ENCODE results near the gene C11orf86.
A peak's percentile ranks its signal among the peaks of the same experiment; 100 is the strongest.

The C11orf86 gene

DNA sequence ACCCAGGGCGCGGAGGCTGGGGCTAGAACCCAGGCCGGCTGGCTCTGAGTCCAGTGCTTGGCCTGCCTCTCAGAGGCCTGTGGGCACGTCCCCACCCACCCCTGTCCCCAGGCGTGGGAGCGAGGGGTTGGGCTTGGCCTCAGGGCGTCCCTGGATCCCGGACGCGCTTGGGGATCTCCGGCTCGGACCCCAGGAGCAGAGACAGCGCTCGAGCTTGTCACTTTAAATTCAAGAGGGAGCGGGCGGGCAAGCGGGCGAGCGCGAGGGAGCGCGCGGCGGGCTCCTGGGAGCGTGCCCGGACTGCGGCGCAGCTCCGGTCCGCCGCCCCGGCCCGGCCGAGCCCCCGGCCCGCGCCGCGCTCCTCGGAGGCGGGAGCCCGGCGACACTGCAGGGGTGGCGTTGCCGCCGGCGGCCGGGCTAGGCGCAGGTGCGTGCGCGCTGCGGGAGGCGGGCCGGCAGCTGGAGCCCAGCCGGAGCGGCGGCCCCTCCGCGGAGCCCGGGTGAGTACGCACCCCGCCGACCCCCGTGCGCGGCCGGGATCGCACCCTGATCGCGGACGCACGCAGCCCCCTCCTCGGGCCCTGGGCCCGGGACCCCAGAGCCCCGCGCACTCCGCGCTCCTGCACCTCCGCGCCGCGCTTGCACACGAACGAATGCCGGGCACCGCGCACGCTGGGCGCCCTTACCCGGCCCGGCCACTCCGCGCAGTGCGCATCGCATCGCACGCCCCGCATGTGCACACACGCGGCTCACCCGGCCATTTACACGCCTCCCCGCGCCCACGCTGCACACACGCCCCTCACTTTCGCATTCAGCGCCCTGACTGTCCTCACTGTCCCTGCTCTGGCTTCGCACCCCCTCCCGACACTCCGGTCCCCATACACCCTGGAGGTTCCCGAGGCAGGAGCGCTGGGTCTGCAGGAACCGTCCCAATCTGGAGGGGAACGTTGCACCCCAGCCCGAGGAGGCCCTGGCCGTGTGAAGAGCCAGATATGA is 48.2 kb downstream of the C11orf86 start, which contains the start of gene SYT12:
TSS of gene SYT12 (plus strand) at position 174 of the 996 bp plus-strand sequence. CDS start 7,011 bp downstream, outside the sequence.
- H3K36me3 ChIP-seq (ENCODE audit: insufficient read depth, low read length): no peaks in the 10 kb centered on the region
- H3K9ac ChIP-seq (ENCODE audit: low read depth, low read length): no peak within 1 kb of the TSS
- peaks cover 17% of the 10 kb centered on the region for H3K4me1 ChIP-seq (ENCODE audit: insufficient read depth, low read length)
- no peak within 1 kb of the TSS for H3K4me2 ChIP-seq (ENCODE audit: insufficient read depth, low read length)
- ATAC-seq (ENCODE audit: insufficient read depth, low read depth): no peak
- no peak within 1 kb of the TSS for H3K27ac ChIP-seq (ENCODE audit: low read length)
- DNase-seq: no peak
- no peaks in the 10 kb centered on the region for H3K9me3 ChIP-seq (ENCODE audit: insufficient read depth, low read length, severe bottlenecking)
- no peak within 1 kb of the TSS for H2AFZ ChIP-seq (ENCODE audit: low read depth, low read length)
- H3K79me2 ChIP-seq (ENCODE audit: insufficient read depth, low read length): no peaks in the 10 kb centered on the region
- no peak for TF ChIP-seq CTCF (IDR thresholded peaks at IDR 0.05; ENCODE audit: borderline replicate concordance, extremely low read depth, low read length, poor library complexity, severe bottlenecking)
- no peak for TF ChIP-seq EZH2 (IDR thresholded peaks at IDR 0.05; ENCODE audit: borderline replicate concordance, low read depth, low read length, severe bottlenecking)
- peaks cover 14% of the 10 kb centered on the region for H4K20me1 ChIP-seq (ENCODE audit: insufficient read depth, low read length)
- no peak within 1 kb of the TSS for H3K4me3 ChIP-seq (ENCODE audit: low read depth in 1 of 2, low read length in 2 of 2)
- H3K27me3 ChIP-seq (ENCODE audit: insufficient read depth, low read length, poor library complexity): peaks cover 4% of the 10 kb centered on the region

DNA sequence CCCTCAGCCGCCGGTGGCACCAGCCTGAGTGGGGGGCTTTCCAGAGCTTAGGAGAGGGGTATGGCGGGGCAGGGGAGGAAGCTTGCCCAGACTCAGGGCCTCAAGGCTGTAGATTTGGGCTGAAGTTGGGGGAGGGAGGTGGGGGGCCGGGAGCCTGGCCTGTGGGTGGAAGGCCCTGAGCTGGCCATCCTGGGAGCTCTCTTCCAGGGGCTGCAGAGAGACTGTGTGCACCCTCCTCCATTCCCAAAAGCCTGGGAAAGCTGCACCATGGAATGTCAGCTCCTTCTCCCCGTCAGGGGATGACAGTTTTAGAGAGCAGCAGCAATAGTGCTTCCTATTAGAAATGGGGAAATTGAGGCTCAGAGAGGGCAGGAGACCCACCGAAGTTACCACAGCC is 48.9 kb downstream of the C11orf86 start:
- H3K4me2 ChIP-seq (ENCODE audit: insufficient read depth, low read length): no peak overlapping the region
- no peaks in the 10 kb centered on the region for H3K79me2 ChIP-seq (ENCODE audit: insufficient read depth, low read length)
- H4K20me1 ChIP-seq (ENCODE audit: insufficient read depth, low read length): peaks cover 14% of the 10 kb centered on the region
- DNase-seq: no peak
- no peak overlapping the region for H2AFZ ChIP-seq (ENCODE audit: low read depth, low read length)
- H3K4me3 ChIP-seq (ENCODE audit: low read depth in 1 of 2, low read length in 2 of 2): no peak overlapping the region
- no peak overlapping the region for H3K9ac ChIP-seq (ENCODE audit: low read depth, low read length)
- no peaks in the 10 kb centered on the region for H3K9me3 ChIP-seq (ENCODE audit: insufficient read depth, low read length, severe bottlenecking)
- peaks cover 9% of the 10 kb centered on the region for H3K27me3 ChIP-seq (ENCODE audit: insufficient read depth, low read length, poor library complexity)
- peaks cover 17% of the 10 kb centered on the region for H3K4me1 ChIP-seq (ENCODE audit: insufficient read depth, low read length)
- TF ChIP-seq CTCF (IDR thresholded peaks at IDR 0.05; ENCODE audit: borderline replicate concordance, extremely low read depth, low read length, poor library complexity, severe bottlenecking) (no peak), EZH2 (IDR thresholded peaks at IDR 0.05; ENCODE audit: borderline replicate concordance, low read depth, low read length, severe bottlenecking) (no peak)
- H3K27ac ChIP-seq (ENCODE audit: low read length): no peak overlapping the region
- H3K36me3 ChIP-seq (ENCODE audit: insufficient read depth, low read length): no peaks in the 10 kb centered on the region
- no peak for ATAC-seq (ENCODE audit: insufficient read depth, low read depth)

DNA sequence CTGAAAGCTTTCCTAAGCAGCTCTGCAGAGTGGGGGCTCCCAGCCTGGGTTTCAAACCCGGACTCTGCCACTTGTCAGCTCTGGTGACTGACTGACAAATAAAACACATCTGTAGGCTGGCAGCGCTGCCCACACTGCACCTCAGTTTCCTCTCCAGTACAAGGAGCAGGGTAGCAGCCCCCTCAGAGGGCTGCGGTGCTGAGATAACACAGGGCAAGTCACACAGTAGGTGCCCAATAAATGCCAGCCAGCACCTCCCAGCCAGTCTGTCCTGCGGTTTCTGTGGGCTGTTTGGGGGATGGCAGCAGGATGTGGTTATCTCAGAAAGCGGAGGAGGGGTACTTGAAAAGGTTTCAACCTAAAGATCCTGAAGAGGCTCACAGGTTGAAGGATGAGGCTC is 49.3 kb downstream of the C11orf86 start:
- H3K4me2 ChIP-seq (ENCODE audit: insufficient read depth, low read length): no peak overlapping the region
- peaks cover 17% of the 10 kb centered on the region for H3K4me1 ChIP-seq (ENCODE audit: insufficient read depth, low read length)
- H3K9ac ChIP-seq (ENCODE audit: low read depth, low read length): no peak overlapping the region
- H3K36me3 ChIP-seq (ENCODE audit: insufficient read depth, low read length): no peaks in the 10 kb centered on the region
- TF ChIP-seq CTCF (IDR thresholded peaks at IDR 0.05; ENCODE audit: borderline replicate concordance, extremely low read depth, low read length, poor library complexity, severe bottlenecking) (no peak), EZH2 (IDR thresholded peaks at IDR 0.05; ENCODE audit: borderline replicate concordance, low read depth, low read length, severe bottlenecking) (no peak)
- peaks cover 10% of the 10 kb centered on the region for H3K27me3 ChIP-seq (ENCODE audit: insufficient read depth, low read length, poor library complexity)
- H4K20me1 ChIP-seq (ENCODE audit: insufficient read depth, low read length): peaks cover 14% of the 10 kb centered on the region
- H2AFZ ChIP-seq (ENCODE audit: low read depth, low read length): no peak overlapping the region
- H3K79me2 ChIP-seq (ENCODE audit: insufficient read depth, low read length): no peaks in the 10 kb centered on the region
- H3K27ac ChIP-seq (ENCODE audit: low read length): no peak overlapping the region
- DNase-seq (peak; percentile 88), ATAC-seq (ENCODE audit: insufficient read depth, low read depth) (peak; percentile 96)
- H3K4me3 ChIP-seq (ENCODE audit: low read depth in 1 of 2, low read length in 2 of 2): no peak overlapping the region
- no peaks in the 10 kb centered on the region for H3K9me3 ChIP-seq (ENCODE audit: insufficient read depth, low read length, severe bottlenecking)
